Dedifferentiated amniotic fluid mesenchymal stem cell (primary cell): Measurements from ENCODE around the gene SLC6A18.
"Not testable (repeated sequence)": the region's sequence is repeated elsewhere in the genome, so short reads cannot be mapped to it uniquely, and the experiment has no call there.

Experiments
- DNase-seq: peaks from one replicate; pipeline ENCODE4 v3.0.0-alpha.2; 2016; ENCODE audit errors: extremely low spot score

The SLC6A18 gene

DNA sequence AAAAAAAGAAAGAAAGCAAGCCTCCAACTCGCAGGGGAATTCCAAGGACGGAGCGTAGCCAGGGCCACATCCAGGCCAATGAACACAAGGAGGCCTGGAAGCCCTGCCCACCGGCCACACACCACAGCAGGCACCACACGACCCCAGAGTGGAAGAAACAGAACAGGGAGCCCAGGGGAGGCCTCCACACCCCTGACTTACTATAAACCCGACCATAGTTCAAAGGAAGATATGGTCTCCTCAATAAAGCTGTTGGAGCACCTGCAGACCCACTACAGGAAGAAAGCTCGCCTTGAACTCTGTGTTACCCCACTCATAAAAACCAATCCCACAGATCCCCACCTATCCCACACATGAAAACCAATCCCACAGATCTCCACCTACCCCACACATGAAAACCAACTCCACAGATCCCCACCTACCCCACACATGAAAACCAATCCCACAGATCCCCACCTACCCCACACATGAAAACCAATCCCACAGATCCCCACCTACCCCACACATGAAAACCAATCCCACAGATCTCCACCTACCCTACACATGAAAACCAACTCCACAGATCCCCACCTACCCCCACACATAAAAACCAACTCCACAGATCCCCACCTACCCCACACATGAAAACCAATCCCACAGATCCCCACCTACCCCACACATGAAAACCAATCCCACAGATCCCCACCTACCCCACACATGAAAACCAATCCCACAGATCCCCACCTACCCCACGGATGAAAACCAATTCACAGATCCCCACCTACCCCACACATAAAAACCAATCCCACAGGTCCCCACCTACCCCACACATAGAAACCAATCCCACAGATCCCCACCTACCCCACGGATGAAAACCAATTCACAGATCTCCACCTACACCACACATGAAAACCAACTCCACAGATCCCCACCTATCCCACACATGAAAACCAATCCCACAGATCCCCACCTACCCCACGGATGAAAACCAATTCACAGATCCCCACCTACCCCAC is 50.5 kb downstream of the SLC6A18 start:
- DNase-seq: not testable (repeated sequence)

DNA sequence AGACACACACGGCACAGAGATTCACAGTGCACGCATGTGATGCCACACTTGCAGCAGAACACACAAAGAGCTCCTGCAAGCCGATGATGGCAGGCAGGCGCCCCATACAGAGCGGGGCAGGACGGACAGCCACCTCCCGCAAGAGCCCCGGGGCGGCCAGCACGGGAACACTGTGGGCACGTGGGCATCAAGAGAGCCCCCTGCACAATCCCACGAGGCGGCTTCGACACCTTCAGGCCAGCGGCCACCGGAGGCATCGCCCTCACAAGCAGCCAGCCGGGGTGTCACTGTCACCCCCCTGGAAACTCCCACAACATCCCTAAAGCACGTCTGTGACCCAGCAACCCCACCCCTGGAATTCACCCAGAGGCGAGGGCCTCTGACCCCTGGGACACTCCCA is 51.7 kb downstream of the SLC6A18 start:
- no peak for DNase-seq

DNA sequence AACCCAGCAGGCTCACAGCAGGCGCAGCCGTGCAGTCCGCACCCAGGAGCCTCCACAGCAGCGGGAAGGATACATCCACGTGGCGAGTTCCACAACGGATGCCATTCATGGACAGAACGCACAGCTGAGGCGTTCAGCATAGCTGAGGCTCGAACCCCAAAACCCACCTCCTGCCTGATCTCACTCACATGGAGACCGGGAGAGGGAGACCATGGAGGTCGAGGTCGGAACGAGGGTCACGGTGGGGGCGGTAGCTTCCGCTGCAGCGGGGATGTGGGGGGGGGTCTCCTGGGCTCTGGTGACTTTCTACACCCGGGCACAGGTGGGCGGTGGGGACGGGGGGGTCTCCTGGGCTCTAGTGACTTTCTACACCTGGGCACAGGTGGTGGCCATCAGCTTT is 52.1 kb downstream of the SLC6A18 start:
- DNase-seq: no peak

DNA sequence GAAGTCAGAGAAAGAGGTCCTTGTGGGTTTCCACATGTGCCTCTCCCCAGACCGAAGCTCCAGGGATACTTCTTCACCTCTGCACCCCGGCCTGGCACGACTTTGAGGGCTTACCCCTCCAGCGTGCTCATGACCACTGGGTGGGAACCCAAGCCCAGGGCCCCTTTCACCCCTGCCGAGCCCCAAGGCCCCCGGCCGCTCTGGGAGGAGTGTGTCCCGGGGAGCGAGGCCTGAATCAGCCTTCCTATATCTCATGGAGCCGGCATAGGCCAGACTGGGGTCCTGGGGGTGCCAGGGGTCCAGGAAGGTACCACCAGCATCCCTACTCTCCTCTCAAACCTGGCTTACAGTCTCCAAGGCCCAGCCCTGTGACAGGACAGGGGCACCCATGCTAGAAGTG is 52.6 kb downstream of the SLC6A18 start:
- no peak for DNase-seq

DNA sequence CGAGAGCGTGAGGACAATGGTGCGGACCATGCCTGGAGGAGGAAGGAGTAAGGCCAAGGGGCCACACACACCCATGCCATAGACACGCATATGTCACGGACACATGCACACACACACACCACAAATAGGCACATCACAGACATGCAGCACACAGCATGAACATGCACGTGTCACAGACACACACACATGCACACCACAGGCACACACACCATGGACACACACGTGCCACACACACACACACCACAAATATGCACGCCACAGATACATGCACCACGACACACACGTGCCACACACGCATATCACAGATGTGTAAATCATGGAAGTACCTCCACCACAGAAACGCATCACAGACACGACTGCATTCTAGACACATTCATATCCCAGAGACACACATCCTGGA is 53.0 kb downstream of the SLC6A18 start:
- DNase-seq: no peak

DNA sequence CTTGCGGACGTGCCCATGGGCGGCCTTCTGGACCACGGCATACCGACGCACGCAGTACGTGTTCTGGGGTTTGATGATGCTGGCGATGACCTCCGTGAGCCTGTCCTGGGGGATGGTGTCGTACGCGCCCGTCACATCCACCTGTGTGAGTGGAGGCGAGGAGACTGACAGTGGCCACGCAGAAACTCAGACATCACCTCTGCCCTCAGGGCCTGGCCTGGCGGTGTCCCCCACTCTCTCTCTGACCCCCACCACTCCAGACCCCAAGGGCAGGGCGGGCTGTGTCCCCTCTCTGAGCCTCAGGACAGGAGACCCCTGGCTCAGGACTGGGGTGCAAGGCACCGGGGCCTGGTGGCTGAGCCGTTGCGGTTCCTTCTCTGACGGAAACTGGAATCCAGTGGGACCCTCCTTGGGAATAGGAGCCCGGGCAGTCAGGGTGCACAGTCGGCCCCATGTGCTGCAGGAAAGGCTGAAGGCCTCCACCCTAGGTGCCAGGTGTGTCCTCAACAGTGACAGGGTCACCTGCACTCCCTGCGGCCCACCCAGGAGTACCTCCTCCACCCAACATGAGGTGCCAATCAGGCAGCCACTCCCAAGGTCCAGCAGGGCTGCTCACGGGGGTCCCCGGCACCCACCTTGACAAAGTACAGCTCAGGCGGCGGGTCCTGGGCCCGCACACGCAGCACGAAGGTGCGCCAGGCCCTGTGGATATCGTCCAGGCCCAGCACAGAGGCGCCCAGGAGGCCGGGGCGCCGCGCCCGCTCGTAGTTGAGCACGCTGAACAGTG is 53.7 kb downstream of the SLC6A18 start:
- DNase-seq: no peak

DNA sequence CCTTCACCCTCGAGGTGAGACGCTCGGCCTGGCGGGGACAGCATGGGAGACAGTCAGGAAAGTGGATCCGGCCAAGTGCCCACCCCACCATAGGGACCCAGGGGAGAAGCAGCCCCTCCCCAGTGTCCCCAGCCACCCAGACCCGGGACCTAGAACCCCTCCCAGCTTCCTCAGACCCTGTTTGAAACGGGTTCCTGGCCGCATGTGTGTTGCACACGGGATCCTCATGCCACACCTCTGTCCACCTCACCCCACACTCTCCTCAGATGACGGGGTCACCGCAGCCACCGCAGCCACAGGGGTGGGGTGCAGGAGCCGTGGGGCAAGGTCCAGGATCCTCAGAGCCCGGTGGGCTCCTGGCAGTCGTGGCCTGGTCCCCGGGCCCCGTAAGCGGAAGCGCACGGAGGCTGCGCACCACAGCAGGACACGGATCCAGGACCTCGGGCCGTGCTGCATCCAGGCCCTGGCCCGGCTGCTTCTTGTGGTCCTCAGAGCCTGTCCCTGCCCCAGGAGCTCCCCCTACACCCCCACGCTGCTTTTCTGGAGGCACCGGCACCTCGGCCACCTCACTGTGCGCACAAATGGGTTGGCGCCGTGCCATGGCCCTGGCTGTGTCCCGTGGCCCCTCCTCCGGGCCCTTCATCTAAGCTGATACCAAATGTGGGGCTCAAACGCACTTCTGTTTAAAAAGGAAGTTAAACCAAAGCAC is 54.4 kb downstream of the SLC6A18 start:
- DNase-seq: no peak

DNA sequence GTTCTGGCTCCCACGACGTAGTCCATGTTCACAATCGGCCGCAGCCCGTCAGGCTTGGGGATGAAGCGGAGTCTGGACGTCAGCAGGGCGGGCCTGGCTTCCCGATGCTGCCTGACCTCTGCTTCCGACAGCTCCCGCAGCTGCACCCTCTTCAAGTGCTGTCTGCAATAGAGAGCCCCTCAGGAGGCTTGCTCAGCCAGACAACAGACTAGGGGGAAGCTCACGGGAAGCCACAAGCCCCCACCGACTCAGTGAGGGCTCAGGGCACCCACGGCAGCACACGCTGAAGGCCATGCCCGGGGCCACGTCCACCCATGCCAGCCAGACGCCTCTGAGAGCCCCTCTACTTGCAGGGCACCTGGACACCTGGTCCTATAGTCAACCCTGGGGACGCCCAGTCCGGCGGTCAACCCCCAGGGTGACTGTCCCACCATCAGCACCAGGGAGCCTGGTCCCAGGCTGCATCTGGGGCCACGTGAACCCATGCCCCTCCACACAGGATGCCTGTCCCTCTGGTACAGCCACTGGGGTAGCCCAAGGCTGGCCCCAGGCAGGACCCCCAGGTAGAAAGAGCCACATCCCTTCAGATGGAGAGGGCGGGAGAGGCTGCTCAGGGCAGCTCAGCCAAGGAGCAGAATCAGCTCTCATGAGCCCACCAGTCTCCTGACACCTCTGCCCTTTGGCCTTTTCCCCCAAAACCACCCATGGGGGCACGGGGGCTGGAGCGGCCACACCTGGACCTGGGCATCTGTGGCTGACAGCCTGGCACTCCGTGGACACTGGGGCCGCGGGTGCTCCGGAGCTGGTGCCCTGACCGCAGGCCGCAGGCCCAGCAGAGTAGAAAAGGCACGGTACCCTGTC is 55.2 kb downstream of the SLC6A18 start:
- DNase-seq: no peak

DNA sequence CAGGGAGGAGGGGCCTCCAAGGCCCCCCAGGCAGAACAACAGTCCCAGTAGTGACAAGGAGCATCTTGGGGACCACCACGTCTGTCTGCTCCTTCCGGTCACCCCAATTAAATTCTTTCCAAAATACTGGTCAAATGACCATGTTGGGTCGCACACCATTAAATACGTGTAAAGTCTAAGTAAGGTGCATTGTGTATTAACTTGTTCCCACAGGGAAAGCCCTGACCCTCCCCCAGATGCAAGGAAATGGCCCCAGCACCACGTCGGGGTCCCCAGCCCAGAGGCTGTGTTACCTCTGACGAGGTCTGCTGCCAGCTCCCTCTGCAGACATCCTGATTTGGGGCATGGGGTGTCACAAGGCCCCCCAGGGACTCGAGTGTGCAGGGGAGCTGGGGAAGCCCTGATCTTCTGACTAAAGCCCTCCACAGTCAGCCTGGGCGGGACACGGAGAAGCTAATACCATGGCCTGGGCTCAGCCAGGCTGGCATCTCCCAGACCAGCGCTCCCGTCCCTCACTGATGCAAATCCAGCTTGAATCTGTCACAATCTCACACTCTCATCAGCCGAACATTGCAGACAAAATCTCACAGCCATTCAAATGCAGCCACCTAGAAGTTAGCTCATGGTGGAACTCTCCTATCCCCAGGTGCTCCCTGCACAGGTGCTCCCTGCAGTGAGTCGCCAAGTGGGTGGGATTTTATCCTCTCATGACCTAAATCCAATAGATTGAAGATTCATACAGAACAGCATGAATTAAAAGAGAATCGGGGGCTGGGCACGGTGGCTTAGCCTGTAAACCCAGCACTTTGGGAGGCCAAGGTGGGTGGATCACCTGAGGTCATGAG is 56.1 kb downstream of the SLC6A18 start:
- DNase-seq: no peak

DNA sequence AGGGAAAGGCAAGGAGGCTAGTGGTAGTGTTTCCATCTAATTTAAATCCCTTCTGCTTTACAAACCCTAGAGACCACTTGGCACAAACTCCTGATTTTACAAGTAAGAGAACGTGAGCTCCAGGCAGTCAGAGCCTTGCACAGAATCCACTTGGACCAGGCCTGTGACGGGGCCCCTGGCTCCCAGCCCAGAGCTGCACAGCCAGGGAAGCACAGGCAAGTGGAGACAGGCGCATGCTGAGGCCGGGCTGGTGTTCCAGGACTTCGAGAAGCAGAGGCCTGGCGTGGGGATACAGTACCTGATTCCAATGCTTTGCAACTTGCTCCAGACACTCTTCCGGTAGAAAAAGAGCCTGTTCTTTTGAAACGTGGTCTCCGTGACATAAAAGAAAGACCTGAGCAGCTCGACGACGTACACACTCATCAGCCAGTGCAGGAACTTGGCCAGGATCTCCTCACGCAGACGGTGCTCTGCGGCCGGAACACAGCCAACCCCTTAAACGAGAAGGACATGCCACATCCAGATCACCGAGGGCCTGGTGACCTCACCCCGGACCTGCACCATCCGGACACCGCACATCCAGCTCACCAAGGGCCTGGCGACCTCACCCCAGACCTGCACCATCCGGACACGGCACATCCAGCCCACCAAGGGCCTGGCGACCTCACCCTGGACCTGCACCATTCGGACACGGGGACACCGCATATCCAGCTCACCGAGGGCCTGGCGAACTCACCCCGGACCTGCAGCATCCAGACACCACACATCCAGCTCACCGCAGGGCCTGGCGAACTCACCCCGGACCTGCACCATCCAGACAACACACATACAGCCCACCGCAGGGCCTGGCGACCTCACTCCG is 57.2 kb downstream of the SLC6A18 start:
- DNase-seq: no peak

DNA sequence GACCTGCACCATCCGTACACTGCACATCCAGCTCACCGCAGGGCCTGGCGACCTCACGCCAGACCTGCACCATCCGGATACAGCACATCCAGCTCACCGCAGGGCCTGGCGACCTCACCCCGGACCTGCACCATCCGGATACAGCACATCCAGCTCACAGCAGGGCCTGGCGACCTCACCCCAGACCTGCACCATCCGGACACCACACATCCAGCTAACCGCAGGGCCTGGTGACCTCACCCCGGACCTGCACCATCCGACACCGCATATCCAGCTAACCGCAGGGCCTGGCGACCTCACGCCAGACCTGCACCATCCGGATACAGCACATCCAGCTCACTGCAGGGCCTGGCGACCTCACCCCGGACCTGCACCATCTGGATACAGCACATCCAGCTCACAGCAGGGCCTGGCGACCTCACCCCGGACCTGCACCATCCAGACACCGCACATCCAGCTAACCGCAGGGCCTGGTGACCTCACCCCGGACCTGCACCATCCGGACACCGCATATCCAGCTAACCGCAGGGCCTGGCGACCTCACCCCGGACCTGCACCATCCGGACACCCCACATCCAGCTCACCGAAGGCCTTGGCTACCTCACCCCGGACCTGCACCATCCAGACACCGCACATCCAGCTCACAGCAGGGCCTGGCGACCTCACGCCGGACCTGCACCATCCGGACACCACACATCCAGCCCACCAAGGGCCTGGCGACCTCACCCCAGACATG is 58.0 kb downstream of the SLC6A18 start:
- DNase-seq: not testable (repeated sequence)

DNA sequence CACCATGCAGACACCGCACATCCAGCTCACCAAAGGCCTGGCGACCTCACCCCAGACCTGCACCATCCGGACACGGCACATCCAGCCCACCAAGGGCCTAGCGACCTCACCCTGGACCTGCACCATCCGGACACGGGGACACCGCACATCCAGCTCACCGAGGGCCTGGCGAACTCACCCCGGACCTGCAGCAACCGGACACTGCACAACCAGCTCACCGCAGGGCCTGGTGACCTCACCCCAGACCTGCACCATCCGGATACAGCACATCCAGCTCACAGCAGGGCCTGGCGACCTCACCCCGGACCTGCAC is 58.5 kb downstream of the SLC6A18 start:
- not testable (repeated sequence) for DNase-seq

DNA sequence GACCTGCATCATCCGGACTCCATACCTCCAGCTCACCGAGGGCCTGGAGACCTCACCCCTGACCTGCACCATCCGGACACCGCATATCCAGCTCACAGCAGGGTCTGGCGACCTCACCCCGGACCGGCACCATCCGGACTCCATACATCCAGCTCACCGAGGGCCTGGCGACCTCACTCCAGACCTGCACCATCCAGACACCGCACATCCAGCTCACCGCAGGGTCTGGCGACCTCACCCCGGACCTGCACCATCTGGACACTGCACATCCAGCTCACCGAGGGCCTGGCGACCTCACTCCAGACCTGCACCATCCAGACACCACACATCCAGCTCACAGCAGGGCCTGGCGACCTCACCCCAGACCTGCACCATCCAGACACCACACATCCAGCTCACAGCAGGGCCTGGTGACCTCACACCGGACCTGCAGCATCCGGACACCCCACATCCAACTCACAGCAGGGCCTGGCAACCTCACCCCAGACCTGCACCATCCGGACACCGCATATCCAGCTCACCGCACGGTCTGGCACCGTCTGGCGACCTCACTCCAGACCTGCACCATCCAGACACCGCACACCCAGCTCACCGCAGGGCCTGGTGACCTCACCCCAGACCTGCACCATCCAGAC is 59.3 kb downstream of the SLC6A18 start:
- DNase-seq: not testable (repeated sequence)

DNA sequence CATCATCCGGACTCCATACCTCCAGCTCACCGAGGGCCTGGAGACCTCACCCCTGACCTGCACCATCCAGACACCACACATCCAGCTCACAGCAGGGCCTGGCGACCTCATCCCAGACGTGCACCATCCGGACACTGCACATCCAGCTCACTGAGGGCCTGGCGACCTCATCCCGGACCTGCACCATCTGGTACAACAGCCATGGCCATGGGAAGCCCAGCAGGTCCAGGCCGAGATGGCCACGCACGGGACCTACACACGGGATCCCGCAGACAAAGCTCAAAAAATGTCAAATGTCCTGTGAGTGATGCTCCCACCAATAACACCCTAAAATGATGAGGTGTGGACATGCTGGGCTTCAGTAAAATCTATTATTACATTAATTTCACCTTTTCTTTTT is 60.0 kb downstream of the SLC6A18 start:
- DNase-seq: no peak

DNA sequence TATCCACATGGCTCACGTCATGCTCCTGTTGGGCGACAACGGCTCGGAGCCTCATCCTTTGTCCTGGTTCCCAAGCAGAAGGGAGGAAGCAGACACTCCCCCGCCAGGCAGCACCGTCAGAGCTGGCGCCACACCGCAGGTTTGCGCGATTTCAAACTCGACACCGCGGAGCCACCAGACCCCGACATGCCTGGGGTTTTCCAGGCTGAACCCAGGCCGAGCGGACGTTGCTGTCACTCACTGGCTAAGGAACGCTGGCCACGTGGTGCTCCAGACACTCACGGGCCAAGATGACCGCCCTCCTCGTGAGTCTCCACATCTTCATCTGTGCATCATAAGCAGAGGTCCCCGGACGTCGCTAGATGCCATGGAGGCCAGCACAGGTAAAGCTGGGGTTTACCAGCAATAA is 60.7 kb downstream of the SLC6A18 start:
- no peak for DNase-seq

DNA sequence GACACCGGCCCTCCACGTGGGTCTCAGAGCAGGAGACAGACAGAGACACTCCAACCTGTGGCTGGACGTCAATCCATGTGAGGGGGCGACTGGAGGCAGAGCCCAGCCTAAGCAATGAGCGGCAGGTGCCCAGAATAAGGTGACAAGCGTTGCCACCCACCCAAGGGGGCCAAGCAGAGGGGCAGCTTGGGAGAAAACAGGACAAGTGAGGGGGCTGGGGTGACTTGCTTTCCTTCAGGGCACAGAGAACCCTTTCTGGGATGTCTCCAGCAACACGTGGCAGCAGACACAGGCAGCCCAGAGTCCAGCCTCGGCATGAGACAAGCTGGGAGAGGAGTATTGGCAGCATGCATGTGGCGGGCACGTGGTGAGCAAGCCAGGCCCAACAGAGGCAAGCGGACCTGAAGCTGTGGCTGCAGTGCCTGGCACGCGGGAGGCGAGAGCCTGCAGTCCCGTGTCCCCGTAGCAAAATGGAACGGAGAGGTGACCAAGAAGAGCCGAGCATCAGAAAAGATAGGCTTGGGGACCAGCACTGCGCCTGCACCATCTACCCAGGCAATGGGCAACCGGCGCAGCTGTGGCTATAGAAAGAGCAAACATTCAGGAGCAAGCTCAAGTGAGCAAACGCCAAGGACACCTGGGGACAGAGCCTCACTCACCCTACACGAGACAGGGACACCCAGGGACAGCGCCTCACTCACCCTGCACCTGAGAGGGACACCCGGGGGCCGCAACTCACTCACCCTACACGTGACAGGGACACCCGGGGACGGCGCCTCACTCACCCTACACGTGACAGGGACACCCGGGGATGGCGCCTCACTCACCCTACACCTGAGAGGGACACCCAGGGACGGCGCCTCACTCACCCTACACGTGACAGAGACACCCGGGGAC is 63.5 kb downstream of the SLC6A18 start:
- DNase-seq: no peak

DNA sequence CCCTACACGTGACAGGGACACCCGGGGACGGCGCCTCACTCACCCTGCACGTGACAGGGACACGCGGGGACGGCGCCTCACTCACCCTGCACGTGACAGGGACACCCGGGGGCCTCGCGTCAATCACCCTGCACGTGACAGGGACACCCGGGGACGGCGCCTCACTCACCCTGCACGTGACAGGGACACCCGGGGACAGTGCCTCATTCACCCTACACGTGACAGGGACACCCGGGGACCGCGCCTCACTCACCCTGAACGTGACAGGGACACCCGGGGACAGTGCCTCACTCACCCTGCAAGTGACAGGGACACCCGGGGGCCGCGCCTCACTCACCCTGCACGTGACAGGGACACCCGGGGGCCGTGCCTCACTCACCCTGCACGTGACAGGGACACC is 64.4 kb downstream of the SLC6A18 start:
- not testable (repeated sequence) for DNase-seq
